Measurements from ENCODE around the gene KIAA1671. TPM values are rescaled to one million over a fixed set of nuclear protein-coding genes. Genes with fewer than 3 reads are reported as not detected.
"Not testable (repeated sequence)": the region's sequence is repeated elsewhere in the genome, so short reads cannot be mapped to it uniquely, and the experiment has no call there.

Gene KIAA1671
- total RNA-seq, 4 donors from 2014 or later: 83.1 to 162 (median 105) TPM

GRCh38 chr22:25177895-25178294, 225.4 kb downstream of the KIAA1671 start:
- in situ Hi-C loops (cut with MboI; ENCODE audit: low pct_ligation_motif_present in 1 of 4, low pct_unique_long_range_greater_than_20kb in 1 of 4, low sequenced_read_pairs in 3 of 4) (loop anchor here in 1 of 4 donors (10.0 kb wide), 1 partner anchor 103 kb away; no protein-coding TSS in a partner anchor), intact Hi-C loops (cut with DNase I; ENCODE audit: low total_unique reads) (loop anchor here (2.0 kb wide), 1 partner anchor 69 kb away; no protein-coding TSS in a partner anchor)
- Histone ChIP-seq H3K27me3 (no peaks in the 10 kb centered on the region), H3K36me3 (peaks cover 0 to 25% (median 6%) of the 10 kb centered on the region in 4 donors), H3K9me3 (no peaks in the 10 kb centered on the region), H3K4me3 (no peak overlapping the region), H3K27ac (no peak overlapping the region), H3K4me1 (no peaks in the 10 kb centered on the region)
- 70 to 90% methylated on average over 2 to 4 of the region's 9 CpGs for WGBS, 2 donors (ENCODE audit: low coverage in 1 of 2)
- TF ChIP-seq POLR2A (IDR thresholded peaks at IDR 0.05) (no peak), CTCF (IDR thresholded peaks at IDR 0.05) (no peak), EP300 (IDR thresholded peaks at IDR 0.05; ENCODE audit: low read depth) (no peak), POLR2AphosphoS5 (IDR thresholded peaks at IDR 0.05) (no peak)
- DNase-seq: no peak

GRCh38 chr22:25178348-25178747, 225.8 kb downstream of the KIAA1671 start:
- H3K4me1 ChIP-seq, H3K4me3 ChIP-seq, H3K27me3 ChIP-seq, H3K27ac ChIP-seq, H3K9me3 ChIP-seq, DNase-seq: not testable (repeated sequence)
- peaks cover 0 to 24% (median 6%) of the 10 kb centered on the region in 4 donors for H3K36me3 ChIP-seq
- WGBS, 2 donors (ENCODE audit: low coverage in 1 of 2): 83% methylated on average over 6 of the region's 6 CpGs; no CpG with 5 or more reads in 1 of the 2 donors
- in situ Hi-C loops (cut with MboI; ENCODE audit: low pct_ligation_motif_present in 1 of 4, low pct_unique_long_range_greater_than_20kb in 1 of 4, low sequenced_read_pairs in 3 of 4) (loop anchor here in 1 of 4 donors (10.0 kb wide), 1 partner anchor 104 kb away; no protein-coding TSS in a partner anchor), intact Hi-C loops (cut with DNase I; ENCODE audit: low total_unique reads) (loop anchor here (2.0 kb wide), 1 partner anchor 70 kb away; no protein-coding TSS in a partner anchor)

GRCh38 chr22:25178869-25179631, 226.5 kb downstream of the KIAA1671 start:
- intact Hi-C loops (cut with DNase I; ENCODE audit: low total_unique reads): loop anchor here (2.0 kb wide), 1 partner anchor 70 kb away; no protein-coding TSS in a partner anchor
- not testable (repeated sequence) for H3K4me1 ChIP-seq, H3K27me3 ChIP-seq, H3K27ac ChIP-seq, DNase-seq, H3K9me3 ChIP-seq, H3K4me3 ChIP-seq
- 33 to 82% methylated on average over 1 to 43 of the region's 63 CpGs for WGBS, 2 donors (ENCODE audit: low coverage in 1 of 2)
- in situ Hi-C loops (cut with MboI; ENCODE audit: low pct_ligation_motif_present in 1 of 4, low pct_unique_long_range_greater_than_20kb in 1 of 4, low sequenced_read_pairs in 3 of 4): loop anchor here in 1 of 4 donors (10.0 kb wide), 1 partner anchor 104 kb away; no protein-coding TSS in a partner anchor
- peaks cover 0 to 18% (median 6%) of the 10 kb centered on the region in 4 donors for H3K36me3 ChIP-seq

GRCh38 chr22:25182131-25183110, 229.9 kb downstream of the KIAA1671 start:
- no peak overlapping the region for H3K27ac ChIP-seq
- peaks cover 0 to 13% (median 4%) of the 10 kb centered on the region in 4 donors for H3K36me3 ChIP-seq
- H3K4me3 ChIP-seq: no peak overlapping the region
- no peaks in the 10 kb centered on the region for H3K4me1 ChIP-seq
- H3K27me3 ChIP-seq: no peaks in the 10 kb centered on the region
- no peak for TF ChIP-seq EP300 (IDR thresholded peaks at IDR 0.05; ENCODE audit: low read depth)
- no peak for TF ChIP-seq POLR2AphosphoS5 (IDR thresholded peaks at IDR 0.05)
- no peak for TF ChIP-seq POLR2A (IDR thresholded peaks at IDR 0.05)
- no peaks in the 10 kb centered on the region for H3K9me3 ChIP-seq
- DNase-seq: no peak
- intact Hi-C loops (cut with DNase I; ENCODE audit: low total_unique reads): no loop called here
- 88 to 89% methylated on average over 3 to 9 of the region's 10 CpGs for WGBS, 2 donors (ENCODE audit: low coverage in 1 of 2)
- in situ Hi-C loops (cut with MboI; ENCODE audit: low pct_ligation_motif_present in 1 of 4, low pct_unique_long_range_greater_than_20kb in 1 of 4, low sequenced_read_pairs in 3 of 4): no loop called here

- 82 to 96% methylated on average over 5 to 12 of the region's 12 CpGs for WGBS, 2 donors (ENCODE audit: low coverage in 1 of 2)
- Histone ChIP-seq H3K27me3 (no peaks in the 10 kb centered on the region), H3K27ac (no peak overlapping the region), H3K36me3 (peaks cover 0 to 8% (median 4%) of the 10 kb centered on the region in 4 donors), H3K4me1 (no peaks in the 10 kb centered on the region), H3K9me3 (no peaks in the 10 kb centered on the region), H3K4me3 (no peak overlapping the region)
- intact Hi-C loops (cut with DNase I; ENCODE audit: low total_unique reads): no loop called here
- in situ Hi-C loops (cut with MboI; ENCODE audit: low pct_ligation_motif_present in 1 of 4, low pct_unique_long_range_greater_than_20kb in 1 of 4, low sequenced_read_pairs in 3 of 4): no loop called here
- TF ChIP-seq CTCF (IDR thresholded peaks at IDR 0.05) (no peak), EP300 (IDR thresholded peaks at IDR 0.05; ENCODE audit: low read depth) (no peak), POLR2AphosphoS5 (IDR thresholded peaks at IDR 0.05) (no peak), POLR2A (IDR thresholded peaks at IDR 0.05) (no peak)
- no peak for DNase-seq
Observed at GRCh38 chr22:25183949-25184619, 231.6 kb downstream of the KIAA1671 start.

Measured in transverse colon (tissue), 4 donors.